H9 (cell line): ENCODE measurements around the gene WDR91. TPM values are rescaled to one million over a fixed set of nuclear protein-coding genes. Genes with fewer than 3 reads are reported as not detected.

Experiments used
- DNase-seq: peaks from one replicate; pipeline ENCODE4 v3.0.0-alpha.2; 2017
- H2AFZ ChIP-seq: one replicate; pipeline ENCODE4 v1.6.1; 2013; ENCODE audit warnings: mild to moderate bottlenecking, low read length, control low read depth, moderate library complexity
- H2AK5ac ChIP-seq: 2 replicates; pipeline ENCODE4 v1.6.1; 2013; ENCODE audit warnings: low read length, control low read depth, mixed read lengths; ENCODE audit not compliant: insufficient read length
- H2BK120ac ChIP-seq: one replicate; pipeline ENCODE4 v1.6.1; 2013; ENCODE audit warnings: low read depth, mild to moderate bottlenecking, low read length, control low read depth, inconsistent platforms; ENCODE audit not compliant: poor library complexity, severe bottlenecking
- H2BK12ac ChIP-seq: 2 replicates; pipeline ENCODE4 v1.6.1; 2013; ENCODE audit warnings: low read length, control low read depth, mixed read lengths, low read depth; ENCODE audit not compliant: insufficient read length
- H2BK15ac ChIP-seq: 2 replicates; pipeline ENCODE4 v1.6.1; 2013; ENCODE audit warnings: low read depth, low read length, control low read depth
- H2BK20ac ChIP-seq: one replicate; pipeline ENCODE4 v1.6.1; 2013; ENCODE audit warnings: low read depth, mild to moderate bottlenecking, low read length, control low read depth, inconsistent platforms; ENCODE audit not compliant: poor library complexity, severe bottlenecking
- H2BK5ac ChIP-seq: 2 replicates; pipeline ENCODE4 v1.6.1; 2013; ENCODE audit warnings: low read length, control low read depth, mixed read lengths; ENCODE audit not compliant: insufficient read length
- H3K14ac ChIP-seq: 2 replicates; pipeline ENCODE4 v1.6.1; 2013; ENCODE audit warnings: low read length, control low read depth; ENCODE audit not compliant: insufficient read depth
- H3K18ac ChIP-seq: 2 replicates; pipeline ENCODE4 v1.6.1; 2013; ENCODE audit warnings: low read depth, mild to moderate bottlenecking, mixed read lengths, low read length, control low read depth; ENCODE audit not compliant: insufficient read length
- H3K23ac ChIP-seq: 2 replicates; pipeline ENCODE4 v1.6.1; 2013; ENCODE audit warnings: low read length, control low read depth, mixed read lengths, low read depth; ENCODE audit not compliant: insufficient read length
- H3K23me2 ChIP-seq: 2 replicates; pipeline ENCODE4 v1.6.1; 2013; ENCODE audit warnings: low read depth, mild to moderate bottlenecking, mixed read lengths, low read length, control low read depth; ENCODE audit not compliant: insufficient read length, poor library complexity, severe bottlenecking
- H3K27ac ChIP-seq: 2 replicates; pipeline ENCODE4 v1.5.1; 2013; ENCODE audit warnings: low read length, control low read depth, mixed read lengths, low read depth; ENCODE audit not compliant: insufficient read length
- H3K27me3 ChIP-seq: 2 replicates; pipeline ENCODE4 v1.6.1; 2013; ENCODE audit warnings: low read length, control low read depth, inconsistent platforms; ENCODE audit not compliant: insufficient read depth
- H3K4ac ChIP-seq: 2 replicates; pipeline ENCODE4 v1.6.1; 2013; ENCODE audit warnings: low read depth, mild to moderate bottlenecking, control low read depth, inconsistent platforms, low read length, moderate library complexity
- H3K4me1 ChIP-seq: 2 replicates; pipeline ENCODE4 v1.6.1; 2013; ENCODE audit warnings: low read length, control low read depth, inconsistent platforms; ENCODE audit not compliant: insufficient read depth
- H3K4me2 ChIP-seq: 2 replicates; pipeline ENCODE4 v1.6.1; 2013; ENCODE audit warnings: low read length, control low read depth, mixed read lengths; ENCODE audit not compliant: insufficient read length, insufficient read depth
- H3K56ac ChIP-seq: 2 replicates; pipeline ENCODE4 v1.6.1; 2013; ENCODE audit warnings: low read depth, mild to moderate bottlenecking, mixed read lengths, low read length, control low read depth; ENCODE audit not compliant: insufficient read length
- H3K79me1 ChIP-seq: 2 replicates; pipeline ENCODE4 v1.6.1; 2013; ENCODE audit warnings: low read depth, mild to moderate bottlenecking, moderate library complexity, low read length, control low read depth, inconsistent platforms; ENCODE audit not compliant: insufficient read depth, poor library complexity, severe bottlenecking
- H3K79me2 ChIP-seq: 2 replicates; pipeline ENCODE4 v1.6.1; 2013; ENCODE audit warnings: low read length, control low read depth, inconsistent platforms; ENCODE audit not compliant: insufficient read depth
- H3K9ac ChIP-seq: 2 replicates; pipeline ENCODE4 v1.6.1; 2013; ENCODE audit warnings: low read length, control low read depth, mixed read lengths; ENCODE audit not compliant: insufficient read length; ENCODE audit errors: extremely low read depth
- H3K9me3 ChIP-seq: one replicate; pipeline ENCODE4 v1.6.1; 2013; ENCODE audit warnings: low read depth, low read length, inconsistent platforms; ENCODE audit not compliant: control insufficient read depth
- H3T11ph ChIP-seq: one replicate; pipeline ENCODE4 v1.6.1; 2013; ENCODE audit warnings: mild to moderate bottlenecking, low read length, control low read depth, inconsistent platforms
- H4K20me1 ChIP-seq: one replicate; pipeline ENCODE4 v1.6.1; 2013; ENCODE audit not compliant: control insufficient read depth, insufficient read length, insufficient read depth
- H4K5ac ChIP-seq: 2 replicates; pipeline ENCODE4 v1.6.1; 2013; ENCODE audit warnings: low read depth, mild to moderate bottlenecking, mixed read lengths, low read length, control low read depth; ENCODE audit not compliant: insufficient read length
- H4K8ac ChIP-seq: replicated peaks from 2 replicates; pipeline ENCODE4 v1.6.1; 2013; ENCODE audit warnings: low read length, control low read depth, mixed read lengths, low read depth; ENCODE audit not compliant: insufficient read length
- H4K91ac ChIP-seq: 2 replicates; pipeline ENCODE4 v1.6.1; 2013; ENCODE audit warnings: low read depth, mild to moderate bottlenecking, moderate library complexity, mixed read lengths, low read length, control low read depth; ENCODE audit not compliant: insufficient read length
- H3K27ac Mint-ChIP-seq, 3 experiments: 2 replicates in 2 of 3; 3 replicates in 1 of 3; pipeline ENCODE4 v1.8.0; 2020 to 2021; ENCODE audit warnings: mixed read lengths in 3 of 3, mild to moderate bottlenecking in 1 of 3, moderate library complexity in 1 of 3
- H3K27me3 Mint-ChIP-seq: 2 replicates; pipeline ENCODE4 v1.8.0; 2021; ENCODE audit warnings: low read depth, mild to moderate bottlenecking, moderate library complexity, mixed read lengths
- H3K36me3 Mint-ChIP-seq, 3 experiments: 2 replicates in 2 of 3; 3 replicates in 1 of 3; pipeline ENCODE4 v1.8.0; 2020 to 2021; ENCODE audit warnings: low read depth in 3 of 3, mixed read lengths in 3 of 3; ENCODE audit not compliant: insufficient read depth in 1 of 3
- H3K4me1 Mint-ChIP-seq, 2 experiments: 2 replicates each; pipeline ENCODE4 v1.8.0; 2020; ENCODE audit warnings: mixed read lengths in 2 of 2
- H3K4me3 Mint-ChIP-seq, 2 experiments: 2 replicates in 1 of 2; 3 replicates in 1 of 2; pipeline ENCODE4 v1.8.0; 2020 to 2021; ENCODE audit warnings: mild to moderate bottlenecking in 2 of 2, mixed read lengths in 2 of 2, moderate library complexity in 1 of 2
- H3K9me3 Mint-ChIP-seq, 2 experiments: 2 replicates in 1 of 2; 3 replicates in 1 of 2; pipeline ENCODE4 v1.8.0; 2020; ENCODE audit warnings: mild to moderate bottlenecking in 2 of 2, mixed read lengths in 2 of 2, moderate library complexity in 1 of 2
- CTCF ChIP-seq: fragments of 200-600 bp; sonication (generic); conservative IDR thresholded peaks from 3 replicates; pipeline ENCODE4 v1.8.0; 2021; ENCODE audit warnings: antibody characterized with exemption, mild to moderate bottlenecking
- WGBS: extraction: QIAGEN DNeasy Blood & Tissue Kit; methylation state at CpG from one replicate; pipeline ENCODE4 v1.1.7; 2013; ENCODE audit warnings: missing lambda C conversion rate, low lambda C conversion rate, mixed read lengths; ENCODE audit not compliant: insufficient read length; ENCODE audit errors: extremely low coverage; 5-methylcytosine and 5-hydroxymethylcytosine counted together
- total RNA-seq: library from RNA; stranded (reverse); gene quantifications from 2 replicates; pipeline ENCODE4 v1.2.1, GENCODE V29; 2021

Gene WDR91
- total RNA-seq, 1 experiment from 2014 or later: 9.4 TPM

GRCh38 chr7:135186841-135187253, 24.5 kb downstream of the WDR91 start:
- no peaks in the 10 kb centered on the region for H4K20me1 ChIP-seq
- no peak overlapping the region for H2BK5ac ChIP-seq
- no peak overlapping the region for H3K4me2 ChIP-seq
- DNase-seq: no peak
- Mint-ChIP-seq H3K27me3 (no peaks in the 10 kb centered on the region), H3K36me3 (peaks cover 16 to 77% (median 52%) of the 10 kb centered on the region in 3 experiments), H3K9me3 (peaks cover 12% of the 10 kb centered on the region in 2 experiments), H3K4me1 (no peaks in the 10 kb centered on the region), H3K4me3 (no peak overlapping the region), H3K27ac (peak overlapping the region in 2 of 3 experiments; percentile 27 to 39; a peak in 1 of 7 replicates)
- no peak overlapping the region for H2BK20ac ChIP-seq
- no peak overlapping the region for H3K4ac ChIP-seq
- H2AK5ac ChIP-seq: no peak overlapping the region
- H3K23me2 ChIP-seq: no peaks in the 10 kb centered on the region
- peaks cover 6% of the 10 kb centered on the region for H3K9me3 ChIP-seq
- H3K4me1 ChIP-seq: no peaks in the 10 kb centered on the region
- no peak overlapping the region for H2BK15ac ChIP-seq
- H2BK12ac ChIP-seq: no peak overlapping the region
- H2BK120ac ChIP-seq: no peak overlapping the region
- no CpG with 5 or more reads among the region's 12 CpGs for WGBS
- TF ChIP-seq CTCF: no peak
- no peak overlapping the region for H3K14ac ChIP-seq
- H3T11ph ChIP-seq: no peak overlapping the region
- no peak overlapping the region for H2AFZ ChIP-seq
- no peak overlapping the region for H3K27ac ChIP-seq
- H4K5ac ChIP-seq: no peak overlapping the region
- no peak overlapping the region for H3K56ac ChIP-seq
- no peaks in the 10 kb centered on the region for H3K27me3 ChIP-seq
- no peak overlapping the region for H3K9ac ChIP-seq
- no peaks in the 10 kb centered on the region for H3K79me2 ChIP-seq
- no peak overlapping the region for H4K8ac ChIP-seq
- no peak overlapping the region for H3K23ac ChIP-seq
- H3K18ac ChIP-seq: no peak overlapping the region
- H4K91ac ChIP-seq: no peak overlapping the region
- no peaks in the 10 kb centered on the region for H3K79me1 ChIP-seq
